Glutamatergic neuron (in vitro differentiated cells): Measurements from ENCODE around the gene DMBX1. TPM values are rescaled to one million over a fixed set of nuclear protein-coding genes. Genes with fewer than 3 reads are reported as not detected.

ENCODE experiments used
- DNase-seq: peaks from one replicate; pipeline ENCODE4 v3.0.0; 2022
- H3K27ac Mint-ChIP-seq: one replicate; pipeline ENCODE4 v1.8.0; 2020; ENCODE audit warnings: mild to moderate bottlenecking, mixed read lengths, inconsistent platforms; ENCODE audit not compliant: unreplicated experiment
- H3K27me3 Mint-ChIP-seq: one replicate; pipeline ENCODE4 v1.8.0; 2020; ENCODE audit warnings: mild to moderate bottlenecking, moderate library complexity, mixed read lengths, inconsistent platforms; ENCODE audit not compliant: unreplicated experiment
- H3K36me3 Mint-ChIP-seq: one replicate; pipeline ENCODE4 v1.8.0; 2020; ENCODE audit warnings: mild to moderate bottlenecking, mixed read lengths, inconsistent platforms; ENCODE audit not compliant: unreplicated experiment
- H3K4me1 Mint-ChIP-seq: one replicate; pipeline ENCODE4 v1.8.0; 2020; ENCODE audit warnings: mild to moderate bottlenecking, low read depth, mixed read lengths, inconsistent platforms; ENCODE audit not compliant: unreplicated experiment
- H3K4me3 Mint-ChIP-seq: one replicate; pipeline ENCODE4 v1.8.0; 2020; ENCODE audit warnings: mild to moderate bottlenecking, mixed read lengths, inconsistent platforms; ENCODE audit not compliant: unreplicated experiment
- H3K9me3 Mint-ChIP-seq: one replicate; pipeline ENCODE4 v1.8.0; 2020; ENCODE audit warnings: mild to moderate bottlenecking, moderate library complexity, mixed read lengths, inconsistent platforms; ENCODE audit not compliant: unreplicated experiment
- CTCF ChIP-seq: fragments of 200-600 bp; sonication (generic); IDR thresholded peaks from one replicate; pipeline ENCODE4 v1.5.0; 2021; ENCODE audit not compliant: partially characterized antibody, unreplicated experiment
- total RNA-seq: library from RNA; stranded (reverse); fragmentation: NEBNext Ultra II Directional; extraction: Animal tissue kit (Norgen Biotek cat#: 25700); gene quantifications from one replicate; pipeline ENCODE4 v1.2.1, GENCODE V29; 2021; ENCODE audit not compliant: unreplicated experiment

Gene DMBX1
- total RNA-seq, 1 donor from 2014 or later, result not detected

DNA sequence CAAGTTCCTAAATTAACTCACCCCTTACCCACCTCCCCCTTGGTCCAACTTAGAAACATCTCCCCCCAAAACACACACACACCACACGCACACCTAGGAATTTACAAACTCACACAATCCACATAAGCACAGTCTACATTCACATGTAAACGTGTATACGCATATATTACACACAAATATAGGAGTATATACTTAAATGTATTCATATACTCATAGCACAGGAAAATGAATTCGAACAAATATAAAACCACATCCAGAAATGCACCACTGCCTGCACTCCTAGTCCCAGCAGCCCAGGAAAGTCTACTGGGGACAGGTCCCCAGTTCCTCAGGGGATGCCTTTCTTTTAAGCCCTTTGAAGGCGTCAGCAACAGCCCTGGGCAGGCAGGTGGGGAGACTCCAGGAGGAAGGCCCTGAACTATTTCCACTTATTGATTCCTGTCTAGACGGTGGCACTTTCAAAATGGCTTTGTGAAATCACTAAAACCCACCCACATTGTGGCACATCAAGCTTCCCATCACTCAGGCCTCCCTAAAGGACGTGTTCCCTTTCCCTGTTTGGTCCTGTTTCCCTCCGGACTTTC lies 3.1 kb upstream of the DMBX1 start:
- Mint-ChIP-seq H3K27ac (no peak overlapping the region), H3K36me3 (no peaks in the 10 kb centered on the region), H3K27me3 (peaks cover 29% of the 10 kb centered on the region), H3K9me3 (peaks cover 12% of the 10 kb centered on the region), H3K4me1 (peaks cover 7% of the 10 kb centered on the region), H3K4me3 (no peak overlapping the region)
- no peak for DNase-seq
- no peak for TF ChIP-seq CTCF

GRCh38 chr1:46487818-46488218 lies 1.8 kb upstream of the DMBX1 start:
- TF ChIP-seq CTCF, result no peak
- peaks cover 4% of the 10 kb centered on the region for H3K36me3 Mint-ChIP-seq
- peaks cover 7% of the 10 kb centered on the region for H3K4me1 Mint-ChIP-seq
- H3K9me3 Mint-ChIP-seq, result peaks cover 13% of the 10 kb centered on the region
- no peak overlapping the region for H3K4me3 Mint-ChIP-seq
- H3K27ac Mint-ChIP-seq, result no peak overlapping the region
- peak; percentile 47 for DNase-seq
- H3K27me3 Mint-ChIP-seq, result peaks cover 41% of the 10 kb centered on the region

DNA sequence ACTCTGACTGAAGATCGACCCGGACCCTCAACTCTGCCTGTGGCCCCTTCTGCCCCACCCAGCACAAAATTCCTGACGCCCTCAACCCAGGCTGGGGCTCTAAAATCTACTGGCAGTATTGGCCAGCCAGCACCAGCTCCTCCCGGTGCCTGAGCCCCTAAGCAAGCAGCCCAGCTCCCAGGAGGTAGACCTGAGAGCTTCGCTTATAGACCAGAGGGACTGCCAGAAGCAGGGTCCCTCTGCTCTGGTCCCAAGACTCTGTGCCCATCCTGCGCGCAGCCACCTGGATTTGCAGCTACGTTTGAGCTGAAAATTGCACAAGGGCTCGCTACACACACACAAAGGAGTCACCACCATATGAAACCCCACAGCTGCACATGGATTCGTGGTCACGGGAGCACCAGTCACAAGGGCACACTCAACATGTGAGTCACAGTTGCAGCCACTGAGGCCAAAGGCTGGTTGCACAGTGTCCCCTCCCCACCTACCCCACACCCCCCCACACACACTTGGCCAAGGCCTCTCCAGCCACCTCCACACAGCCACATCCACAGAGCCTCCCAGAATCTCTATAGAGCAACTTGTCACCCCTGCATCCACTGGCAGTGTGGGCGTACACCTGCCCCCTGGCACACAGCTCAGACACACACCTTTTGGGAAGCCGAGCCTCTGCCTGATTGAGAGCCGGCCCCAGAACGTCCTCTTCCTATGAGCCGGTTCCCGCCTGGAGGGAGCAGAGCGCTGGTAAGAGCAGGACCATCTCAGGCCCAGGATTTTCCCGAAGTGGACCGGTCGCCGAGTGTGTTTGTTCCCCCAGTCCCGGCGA lies 1.1 kb upstream of the DMBX1 start:
- Mint-ChIP-seq H3K27ac (no peak overlapping the region), H3K27me3 (peaks cover 45% of the 10 kb centered on the region), H3K36me3 (peaks cover 4% of the 10 kb centered on the region), H3K4me1 (peaks cover 7% of the 10 kb centered on the region), H3K9me3 (peaks cover 11% of the 10 kb centered on the region), H3K4me3 (peak overlapping the region; percentile 82)
- TF ChIP-seq CTCF, result no peak
- DNase-seq, result no peak

GRCh38 chr1:46489169-46489637 lies 433 bp upstream of the DMBX1 start:
- peaks cover 4% of the 10 kb centered on the region for H3K36me3 Mint-ChIP-seq
- H3K27me3 Mint-ChIP-seq, result peaks cover 47% of the 10 kb centered on the region
- H3K9me3 Mint-ChIP-seq, result peaks cover 9% of the 10 kb centered on the region
- TF ChIP-seq CTCF, result no peak
- peak overlapping the region; percentile 82 for H3K4me3 Mint-ChIP-seq
- no peak for DNase-seq
- H3K27ac Mint-ChIP-seq, result no peak overlapping the region
- H3K4me1 Mint-ChIP-seq, result peaks cover 7% of the 10 kb centered on the region

GRCh38 chr1:46490406-46490655 lies 695 bp downstream of the DMBX1 start:
- peaks cover 7% of the 10 kb centered on the region for H3K4me1 Mint-ChIP-seq
- H3K27me3 Mint-ChIP-seq, result peaks cover 47% of the 10 kb centered on the region
- TF ChIP-seq CTCF, result no peak
- DNase-seq, result no peak
- peaks cover 7% of the 10 kb centered on the region for H3K36me3 Mint-ChIP-seq
- peak overlapping the region; percentile 73 for H3K4me3 Mint-ChIP-seq
- H3K9me3 Mint-ChIP-seq, result peaks cover 5% of the 10 kb centered on the region
- no peak overlapping the region for H3K27ac Mint-ChIP-seq
